ENCODE results near the gene IL17RC. TPM values are rescaled to one million over a fixed set of nuclear protein-coding genes. Genes with fewer than 3 reads are reported as not detected.

The IL17RC gene
- total and polyA plus RNA-seq, 8 donors = 11.9 to 55.7 (median 16.8) TPM

GRCh38 chr3:9881441-9881840 lies 35.5 kb upstream of the IL17RC start:
- H3K27ac ChIP-seq = no peak overlapping the region
- WGBS, 2 donors = 89 to 100% methylated on average over 1 of the region's 1 CpG
- ATAC-seq (no peak), DNase-seq (no peak), FAIRE-seq (no peak)
- H3K9me3 ChIP-seq = no peaks in the 10 kb centered on the region
- no peaks in the 10 kb centered on the region for H3K36me3 ChIP-seq
- TF ChIP-seq CTCF (IDR thresholded peaks at IDR 0.05) = no peak
- intact Hi-C loops (cut with DNase I) = no loop called here
- H3K4me1 ChIP-seq = no peaks in the 10 kb centered on the region
- no peak overlapping the region for H3K4me3 ChIP-seq
- H3K27me3 ChIP-seq = no peaks in the 10 kb centered on the region

- no peaks in the 10 kb centered on the region for H3K4me1 ChIP-seq
- 81 to 83% methylated on average over 7 of the region's 7 CpGs for WGBS, 2 donors
- no peaks in the 10 kb centered on the region for H3K9me3 ChIP-seq
- H3K27ac ChIP-seq = no peak overlapping the region
- intact Hi-C loops (cut with DNase I) = no loop called here
- TF ChIP-seq CTCF (IDR thresholded peaks at IDR 0.05) = no peak
- DNase-seq = no peak
- no peaks in the 10 kb centered on the region for H3K27me3 ChIP-seq
- FAIRE-seq = no peak
- no peak for ATAC-seq
- no peak overlapping the region for H3K4me3 ChIP-seq
- H3K36me3 ChIP-seq = no peaks in the 10 kb centered on the region
Observed at GRCh38 chr3:9883706-9884554, 33.0 kb upstream of the IL17RC start.

DNA sequence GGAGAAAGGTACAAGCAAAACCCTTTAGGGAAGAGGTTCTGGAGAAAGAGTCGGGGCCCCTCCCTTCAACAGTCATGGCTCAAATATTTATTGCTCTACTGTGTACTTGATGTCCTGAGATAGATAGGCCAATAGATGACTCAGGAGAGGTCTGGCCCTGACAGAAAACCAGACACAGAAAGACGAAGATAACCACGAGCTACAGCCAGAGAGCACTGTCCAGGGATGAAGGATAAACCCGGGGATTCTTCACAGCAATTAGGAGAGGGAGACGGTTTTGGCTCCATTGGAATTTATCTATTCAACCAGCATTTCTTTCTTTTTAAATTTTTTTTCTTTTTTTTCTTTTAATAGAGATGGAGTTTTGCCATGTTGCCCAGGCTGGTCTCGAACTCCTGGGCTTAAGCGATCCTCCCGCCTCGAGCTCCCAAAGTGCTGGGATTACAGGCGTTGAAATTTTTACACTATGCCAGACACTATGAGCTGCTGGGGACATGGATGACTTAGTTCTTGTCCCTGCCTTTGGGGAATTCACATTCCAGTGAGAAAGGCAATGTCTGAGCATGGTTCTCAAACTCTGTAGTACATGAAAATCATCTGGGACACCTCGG lies 32.2 kb upstream of the IL17RC start:
- peak in 3 of 4 donors; percentile 48 to 60 (median 59) for ATAC-seq
- Histone ChIP-seq H3K9me3 (no peaks in the 10 kb centered on the region), H3K27me3 (no peaks in the 10 kb centered on the region), H3K36me3 (no peaks in the 10 kb centered on the region), H3K27ac (no peak overlapping the region), H3K4me3 (no peak overlapping the region), H3K4me1 (peaks cover 0 to under 1% (median 0%) of the 10 kb centered on the region in 3 donors)
- WGBS, 2 donors = 70 to 80% methylated on average over 11 of the region's 11 CpGs
- FAIRE-seq = no peak
- no peak for TF ChIP-seq CTCF (IDR thresholded peaks at IDR 0.05)
- DNase-seq = no peak
- intact Hi-C loops (cut with DNase I) = no loop called here

DNA sequence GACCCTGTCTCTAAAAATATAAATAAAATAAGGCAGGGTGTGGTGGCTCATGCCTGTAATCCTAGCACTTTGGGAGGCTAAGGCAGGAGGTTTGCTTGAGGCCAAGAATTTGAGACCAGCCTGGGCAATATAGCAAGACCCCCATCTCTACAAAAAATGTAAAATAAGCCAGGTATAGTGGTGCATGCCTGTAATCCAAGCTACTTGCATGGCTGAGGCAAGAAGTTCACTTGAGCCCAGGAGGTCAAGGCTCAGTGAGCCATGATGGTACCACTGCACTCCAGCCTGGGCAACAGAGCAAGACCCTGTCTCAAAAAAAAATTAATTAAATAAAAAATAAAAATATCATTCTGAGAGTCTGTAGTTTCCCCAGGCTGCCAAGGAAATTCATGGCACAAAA lies 30.6 kb upstream of the IL17RC start:
- no peak for FAIRE-seq
- Histone ChIP-seq H3K36me3 (no peaks in the 10 kb centered on the region), H3K27me3 (no peaks in the 10 kb centered on the region), H3K27ac (no peak overlapping the region), H3K4me1 (peaks cover 0 to 5% (median 0%) of the 10 kb centered on the region in 3 donors), H3K9me3 (no peaks in the 10 kb centered on the region), H3K4me3 (no peak overlapping the region)
- TF ChIP-seq CTCF (IDR thresholded peaks at IDR 0.05) = no peak
- ATAC-seq = no peak
- DNase-seq = no peak
- intact Hi-C loops (cut with DNase I) = no loop called here

GRCh38 chr3:9887480-9887879 lies 29.4 kb upstream of the IL17RC start:
- Histone ChIP-seq H3K27me3 (no peaks in the 10 kb centered on the region), H3K9me3 (no peaks in the 10 kb centered on the region), H3K4me1 (peaks cover 0 to 11% (median 3%) of the 10 kb centered on the region in 3 donors), H3K4me3 (no peak overlapping the region), H3K27ac (no peak overlapping the region), H3K36me3 (no peaks in the 10 kb centered on the region)
- WGBS, 2 donors = 66 to 78% methylated on average over 5 of the region's 5 CpGs
- no peak for ATAC-seq
- FAIRE-seq = no peak
- no peak for TF ChIP-seq CTCF (IDR thresholded peaks at IDR 0.05)
- intact Hi-C loops (cut with DNase I) = no loop called here
- DNase-seq = no peak

All from pancreas (tissue), 10 donors.